NT2/D1 (cell line): Measurements from ENCODE around the gene EPB41L4B.

Source experiments
- SUZ12 ChIP-seq: IDR thresholded peaks from 2 replicates; pipeline ENCODE4 v1.6.1; 2011; ENCODE audit not compliant: insufficient read length, insufficient read depth; ENCODE audit errors: extremely low read depth
- YY1 ChIP-seq: IDR thresholded peaks from 2 replicates; pipeline ENCODE4 v1.6.1; 2011; ENCODE audit not compliant: insufficient read length, insufficient read depth

GRCh38 chr9:109255394-109255793 lies 65.5 kb downstream of the EPB41L4B start:
- TF ChIP-seq SUZ12 (no peak), YY1 (no peak)
